Stimulated activated CD4-positive, alpha-beta T cell treated with anti-CD3 and anti-CD28 coated beads, TNF-alpha, amount 100 ng/mL, for 4 hours (primary cell): ENCODE results near the gene CARS2.
"Not testable (repeated sequence)": the region's sequence is repeated elsewhere in the genome, so short reads cannot be mapped to it uniquely, and the experiment has no call there.

Experiments
- DNase-seq, 3 experiments: peaks; one replicate each; pipeline ENCODE4 v3.0.0-alpha.2; 2020; ENCODE audit warnings: low read depth in 3 of 3

CARS2 gene

DNA sequence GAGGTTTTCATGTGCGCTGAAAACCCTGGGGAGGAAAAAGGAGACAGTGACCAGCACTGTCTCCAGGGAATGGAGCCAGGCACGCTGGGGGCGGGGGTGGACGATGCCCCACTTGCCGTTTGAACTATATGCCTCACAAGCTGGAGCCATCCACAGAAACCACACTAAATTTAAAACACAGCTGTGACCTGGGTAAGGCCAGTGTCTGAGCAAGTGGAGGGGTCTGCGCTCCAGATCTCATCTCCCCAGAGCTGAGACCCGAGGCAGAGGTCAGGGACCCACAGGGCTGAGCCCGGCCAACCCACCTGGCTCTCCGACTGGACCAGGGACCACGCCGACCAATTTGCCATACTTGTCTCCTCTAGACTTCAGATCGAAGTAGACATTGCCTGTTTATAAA lies 23.2 kb downstream of the CARS2 start:
- no peak for DNase-seq

GRCh38 chr13:110681868-110682550 lies 23.9 kb downstream of the CARS2 start:
- DNase-seq, result no peak

GRCh38 chr13:110680852-110681251 lies 25.1 kb downstream of the CARS2 start:
- DNase-seq, result no peak

- no peak for DNase-seq
Observed at GRCh38 chr13:110677731-110678545, 28.0 kb downstream of the CARS2 start.

GRCh38 chr13:110676595-110677587 lies 29.0 kb downstream of the CARS2 start:
- DNase-seq, result no peak

GRCh38 chr13:110669814-110670213 lies 36.1 kb downstream of the CARS2 start:
- not testable (repeated sequence) for DNase-seq

DNA sequence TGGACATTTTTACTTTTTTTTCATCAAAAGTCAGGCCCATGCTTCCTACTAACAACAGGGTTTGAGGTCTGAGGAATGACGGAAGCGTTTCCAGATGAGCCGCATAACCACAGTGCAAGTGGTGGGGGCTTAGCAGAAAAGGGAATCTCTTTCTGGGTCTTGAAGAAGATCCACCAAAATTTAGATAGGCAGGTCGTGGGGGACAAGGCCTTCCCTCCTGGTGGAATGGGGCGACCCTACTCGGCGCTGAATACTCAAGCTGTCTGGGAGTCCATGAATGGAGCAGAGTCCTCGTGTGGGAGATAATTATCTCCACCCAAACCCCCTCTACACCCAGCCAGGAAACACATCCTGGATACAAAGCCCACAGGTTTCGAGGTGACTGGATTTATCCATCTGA lies 36.9 kb downstream of the CARS2 start:
- no peak for DNase-seq

- no peak for DNase-seq
Observed at GRCh38 chr13:110666255-110666533, 39.7 kb downstream of the CARS2 start.

DNA sequence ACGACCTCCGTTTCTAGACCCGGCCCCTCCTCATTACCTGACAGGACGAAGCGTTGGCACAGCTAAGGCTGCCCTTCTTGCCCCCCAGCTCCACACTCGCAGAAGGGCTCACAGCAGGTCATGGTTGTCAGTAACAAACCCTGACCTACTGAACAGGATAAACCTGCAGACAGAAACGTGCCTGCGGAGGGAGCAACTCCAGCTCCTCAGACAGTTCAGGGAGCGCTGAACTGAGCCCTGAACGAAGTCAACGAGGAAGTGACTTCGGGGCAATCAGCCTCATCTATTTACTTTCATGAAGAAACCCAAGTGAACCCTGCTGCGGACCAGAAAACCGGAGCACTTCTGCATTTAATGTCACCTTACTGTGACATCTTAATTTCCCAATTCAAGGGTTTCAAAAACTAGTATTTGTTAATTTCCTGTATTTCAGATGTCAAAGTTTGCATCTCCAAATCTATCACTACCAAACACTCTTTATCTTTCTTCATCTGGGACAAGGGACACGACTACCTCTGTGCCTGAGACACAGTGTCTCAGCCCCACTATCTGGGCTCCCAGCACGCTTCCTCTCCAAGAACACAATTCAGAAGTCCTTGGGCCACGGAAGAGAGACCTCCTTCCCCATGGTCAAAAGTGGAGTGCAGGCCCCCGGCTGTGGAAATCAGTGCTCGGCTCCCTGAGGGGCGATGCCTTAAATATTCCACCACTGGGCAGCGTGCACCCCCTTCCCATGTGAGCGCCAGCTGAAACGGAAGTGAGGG lies 40.2 kb downstream of the CARS2 start:
- no peak for DNase-seq

DNA sequence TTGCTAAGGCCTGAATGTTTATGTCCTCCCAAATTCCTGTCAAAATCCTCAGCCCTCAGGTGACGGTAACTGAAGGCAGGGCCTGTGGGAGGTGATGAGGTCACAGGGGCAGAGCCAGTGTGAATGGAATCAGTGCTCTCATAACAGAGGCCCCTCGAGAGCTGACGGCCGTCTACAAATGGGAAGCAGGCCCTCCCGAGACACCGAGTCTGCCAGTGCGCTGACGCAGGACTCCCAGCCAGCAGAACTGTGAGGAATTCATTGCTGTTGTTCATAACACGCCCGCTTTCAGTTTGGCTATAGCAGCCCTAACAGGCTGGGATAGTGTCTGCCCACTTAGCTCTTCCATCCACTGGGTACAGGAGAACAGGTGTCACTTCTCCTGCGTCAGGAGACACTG lies 41.2 kb downstream of the CARS2 start:
- no peak for DNase-seq

DNA sequence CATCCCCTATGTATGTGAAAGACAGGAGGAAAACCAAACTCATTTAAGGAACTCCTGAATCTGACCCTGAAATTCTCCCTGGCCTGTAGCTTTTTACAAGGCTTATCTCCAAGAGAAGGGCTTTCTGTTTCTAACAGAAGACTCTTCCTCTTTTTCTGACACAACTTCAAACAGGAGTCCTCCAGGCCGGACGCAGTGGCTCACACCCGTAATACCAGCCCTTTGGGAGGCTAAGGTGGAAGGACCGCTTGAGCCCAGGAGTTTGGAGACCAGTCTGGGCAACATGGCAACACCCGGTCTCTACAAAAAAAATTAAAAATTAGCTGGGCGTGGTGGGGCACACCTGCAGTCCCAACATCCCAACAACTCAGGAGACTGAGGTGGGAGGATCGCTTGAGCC lies 41.9 kb downstream of the CARS2 start:
- no peak for DNase-seq

GRCh38 chr13:110663491-110663890 lies 42.4 kb downstream of the CARS2 start:
- no peak for DNase-seq

- DNase-seq, result no peak
Observed at GRCh38 chr13:110662777-110663443, 43.0 kb downstream of the CARS2 start.

DNA sequence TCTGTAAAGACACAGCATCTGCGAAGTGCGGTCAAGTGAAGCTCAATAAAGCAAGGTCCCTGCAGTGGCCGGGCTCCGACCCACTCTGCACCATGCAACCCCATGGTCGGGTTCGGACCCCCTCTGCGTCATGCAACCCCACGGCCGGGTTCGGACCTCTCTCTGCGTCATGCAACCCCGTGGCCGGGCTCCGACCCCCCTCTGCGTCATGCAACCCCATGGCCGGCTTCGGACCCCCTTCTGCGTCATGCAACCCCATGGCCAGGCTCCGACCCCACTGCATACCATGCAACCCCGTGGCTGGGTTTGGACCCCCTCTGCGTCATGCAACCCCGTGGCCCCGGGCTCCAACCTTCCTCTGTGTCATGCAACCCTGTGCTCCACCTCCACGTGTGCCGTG lies 43.8 kb downstream of the CARS2 start:
- DNase-seq, result no peak

GRCh38 chr13:110661256-110661655 lies 44.7 kb downstream of the CARS2 start:
- no peak for DNase-seq

DNA sequence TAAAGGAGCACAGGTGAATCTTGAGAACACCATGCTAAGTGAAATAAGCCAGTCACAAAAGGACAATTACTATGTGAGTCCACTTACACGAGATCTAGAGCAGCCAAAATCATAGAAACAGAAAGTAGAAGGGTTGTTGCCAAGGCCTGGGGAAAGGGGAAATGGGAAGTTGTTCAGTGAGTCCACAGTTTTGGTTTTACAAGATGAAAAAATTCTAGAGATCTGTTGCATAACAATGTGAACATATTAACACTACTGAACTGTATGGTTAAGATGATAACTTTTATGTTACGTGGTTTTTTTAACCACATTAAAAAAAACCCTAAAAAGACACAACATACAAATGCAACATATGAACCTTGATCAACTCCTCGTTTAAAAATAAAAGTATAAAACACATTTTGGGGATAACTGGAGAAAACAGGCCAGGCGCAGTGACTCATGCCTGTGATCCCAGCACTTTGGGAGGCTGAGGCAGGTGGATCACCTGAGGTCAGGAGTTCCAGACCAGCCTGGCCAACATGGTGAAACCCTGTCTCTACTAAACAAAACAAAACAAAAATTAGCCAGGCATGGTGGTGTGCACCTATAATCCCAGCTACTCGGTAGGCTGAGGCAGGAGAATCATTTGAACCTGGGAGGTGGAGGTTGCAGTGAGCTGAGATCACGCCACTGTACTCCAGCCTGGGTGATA lies 47.6 kb downstream of the CARS2 start:
- DNase-seq, result not testable (repeated sequence)

DNA sequence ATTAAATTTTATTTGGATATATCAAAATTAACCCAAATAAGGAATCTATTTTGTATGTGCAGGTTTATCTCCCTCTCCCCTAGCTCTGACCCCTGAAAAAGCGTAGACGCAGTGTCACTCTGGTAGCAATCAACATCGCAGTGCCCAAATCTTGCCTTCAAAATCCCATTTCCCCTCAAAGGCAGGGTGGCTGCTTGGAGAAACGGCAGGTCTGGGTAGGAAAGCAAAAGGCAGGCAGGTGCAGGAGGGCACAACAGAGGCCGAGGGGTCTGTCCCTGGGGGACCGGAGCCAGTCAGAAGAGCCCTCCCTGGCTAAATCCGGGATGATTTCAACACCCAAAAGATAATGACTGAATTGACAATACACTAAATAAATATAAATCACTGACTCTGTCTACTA lies 48.7 kb downstream of the CARS2 start:
- no peak for DNase-seq

GRCh38 chr13:110653851-110654250 lies 52.1 kb downstream of the CARS2 start:
- DNase-seq, result no peak

DNA sequence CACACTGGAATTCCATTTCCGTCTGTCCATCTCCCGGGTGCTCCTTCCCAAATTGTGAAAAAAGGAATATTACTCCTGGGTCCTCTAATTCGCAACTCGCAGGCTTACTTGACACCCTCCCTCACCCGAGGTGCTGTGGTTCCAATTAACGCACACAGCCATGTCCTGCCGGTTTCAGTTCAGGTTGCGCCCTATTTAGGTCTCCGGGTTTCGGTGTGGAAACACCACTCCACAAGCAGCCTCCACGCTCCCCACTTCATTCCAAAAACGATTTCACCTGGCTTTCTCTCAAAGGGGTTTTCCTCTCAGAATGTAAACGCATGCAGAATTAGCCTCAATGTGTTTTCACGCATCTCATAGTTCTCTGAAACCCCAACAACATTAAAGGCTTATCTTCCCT lies 52.6 kb downstream of the CARS2 start:
- DNase-seq, result no peak

GRCh38 chr13:110652764-110653163 lies 53.2 kb downstream of the CARS2 start:
- no peak for DNase-seq
